ENCODE measurements around the gene YPEL2. TPM values are rescaled to one million over a fixed set of nuclear protein-coding genes. Genes with fewer than 3 reads are reported as not detected.

YPEL2 gene
- total and polyA plus RNA-seq, 9 donors, result 6.6 to 28.1 (median 10.6) TPM

DNA sequence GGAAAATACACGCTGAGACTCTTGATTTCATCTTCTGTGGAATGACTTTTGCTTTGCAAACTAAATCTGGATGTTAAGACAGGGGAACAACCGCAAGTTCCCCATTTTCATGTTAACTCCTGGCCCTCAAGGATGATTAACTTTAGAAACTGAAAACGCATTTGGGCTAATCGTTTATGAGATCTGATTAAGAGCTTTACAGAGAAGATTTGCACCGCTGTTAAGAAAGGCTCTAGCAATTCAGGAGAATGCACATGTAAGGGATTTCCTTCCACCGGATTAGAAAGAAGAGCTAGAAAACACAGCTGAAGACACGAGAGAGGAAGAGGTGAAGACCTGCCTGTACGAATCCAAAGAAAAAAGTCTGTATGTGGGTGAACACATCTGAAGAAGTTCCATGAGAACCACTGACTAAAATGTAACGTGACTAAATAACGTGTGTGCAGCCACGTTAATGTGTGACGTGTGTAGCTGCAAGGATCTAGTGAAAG is 106.4 kb downstream of the YPEL2 start:
- Histone ChIP-seq H3K4me3 (no peak overlapping the region), H3K27me3 (no peaks in the 10 kb centered on the region), H3K27ac (no peak overlapping the region), H3K36me3 (no peaks in the 10 kb centered on the region), H3K4me1 (ENCODE audit: insufficient read depth) (peaks cover 3% of the 10 kb centered on the region), H3K9me3 (no peaks in the 10 kb centered on the region)
- intact Hi-C loops (cut with DNase I), result loop anchor here in 1 of 4 donors (5.0 kb wide), 1 partner anchor 126 kb away; no protein-coding TSS in a partner anchor
- no peak for TF ChIP-seq EP300 (IDR thresholded peaks at IDR 0.05)
- TF ChIP-seq, protein P1, sequence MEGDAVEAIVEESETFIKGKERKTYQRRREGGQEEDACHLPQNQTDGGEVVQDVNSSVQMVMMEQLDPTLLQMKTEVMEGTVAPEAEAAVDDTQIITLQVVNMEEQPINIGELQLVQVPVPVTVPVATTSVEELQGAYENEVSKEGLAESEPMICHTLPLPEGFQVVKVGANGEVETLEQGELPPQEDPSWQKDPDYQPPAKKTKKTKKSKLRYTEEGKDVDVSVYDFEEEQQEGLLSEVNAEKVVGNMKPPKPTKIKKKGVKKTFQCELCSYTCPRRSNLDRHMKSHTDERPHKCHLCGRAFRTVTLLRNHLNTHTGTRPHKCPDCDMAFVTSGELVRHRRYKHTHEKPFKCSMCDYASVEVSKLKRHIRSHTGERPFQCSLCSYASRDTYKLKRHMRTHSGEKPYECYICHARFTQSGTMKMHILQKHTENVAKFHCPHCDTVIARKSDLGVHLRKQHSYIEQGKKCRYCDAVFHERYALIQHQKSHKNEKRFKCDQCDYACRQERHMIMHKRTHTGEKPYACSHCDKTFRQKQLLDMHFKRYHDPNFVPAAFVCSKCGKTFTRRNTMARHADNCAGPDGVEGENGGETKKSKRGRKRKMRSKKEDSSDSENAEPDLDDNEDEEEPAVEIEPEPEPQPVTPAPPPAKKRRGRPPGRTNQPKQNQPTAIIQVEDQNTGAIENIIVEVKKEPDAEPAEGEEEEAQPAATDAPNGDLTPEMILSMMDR (IDR thresholded peaks at IDR 0.05), result no peak
- no peak for TF ChIP-seq POLR2A (IDR thresholded peaks at IDR 0.05)
- WGBS, 3 donors, result 81 to 86% (median 86%) methylated on average over 12 of the region's 12 CpGs
- DNase-seq, result no peak

DNA sequence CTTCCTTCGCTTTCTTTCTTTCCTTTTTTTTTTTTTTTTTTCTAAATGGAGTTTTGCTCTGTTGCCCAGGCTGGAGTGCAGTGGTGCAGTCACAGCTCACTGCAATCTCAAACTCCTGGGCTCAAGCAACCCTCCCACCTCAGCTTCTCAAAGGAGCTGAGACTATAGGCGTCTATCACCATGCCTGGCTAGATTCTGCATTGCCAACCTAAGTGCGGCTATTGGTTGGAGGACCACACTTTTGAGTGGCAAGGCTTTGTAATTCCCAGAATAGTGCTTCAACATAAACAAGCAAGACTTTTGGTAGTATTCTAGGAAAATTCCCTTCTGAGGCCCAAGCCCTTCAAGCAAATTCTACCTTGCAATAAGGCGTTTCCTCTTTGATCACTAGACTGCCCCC is 107.8 kb downstream of the YPEL2 start:
- intact Hi-C loops (cut with DNase I), result loop anchor here in 1 of 4 donors (5.0 kb wide), 1 partner anchor 127 kb away; no protein-coding TSS in a partner anchor
- TF ChIP-seq, protein P1 (IDR thresholded peaks at IDR 0.05), result no peak
- TF ChIP-seq EP300 (IDR thresholded peaks at IDR 0.05) (no peak), POLR2A (IDR thresholded peaks at IDR 0.05) (no peak)
- H3K4me1 ChIP-seq (ENCODE audit: insufficient read depth), result peaks cover 3% of the 10 kb centered on the region

DNA sequence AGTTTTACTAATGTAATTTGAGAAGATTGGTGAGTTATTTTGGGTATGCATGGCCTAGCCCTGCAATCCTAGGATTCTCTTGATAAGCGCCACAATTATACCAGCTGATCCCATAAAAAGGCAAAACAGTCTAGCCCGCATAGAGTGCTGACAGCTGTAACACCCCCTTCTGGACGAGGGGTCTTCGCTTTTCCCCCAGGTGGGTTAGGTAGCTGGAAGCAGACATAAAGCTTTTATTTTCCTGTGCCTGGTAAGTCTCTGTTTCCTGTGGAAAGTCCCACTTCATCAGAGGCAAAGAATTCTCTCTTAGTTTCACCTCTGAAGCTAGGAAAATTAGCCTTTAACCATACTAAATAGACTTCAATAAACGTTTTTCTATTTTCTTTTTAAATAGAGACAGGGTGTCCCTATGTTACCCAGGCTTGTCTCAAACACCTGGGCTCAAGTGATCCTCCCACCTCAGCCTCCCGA is 108.3 kb downstream of the YPEL2 start:
- H3K9me3 ChIP-seq, result no peaks in the 10 kb centered on the region
- WGBS, 3 donors, result 52 to 66% (median 52%) methylated on average over 6 of the region's 6 CpGs
- H3K4me3 ChIP-seq, result no peak overlapping the region
- H3K4me1 ChIP-seq (ENCODE audit: insufficient read depth), result peaks cover 3% of the 10 kb centered on the region
- no peak for DNase-seq
- H3K36me3 ChIP-seq, result no peaks in the 10 kb centered on the region
- intact Hi-C loops (cut with DNase I), result loop anchor here in 3 of 4 donors (2.0 to 10.0 kb wide), 4 partner anchors 109 to 127 kb away; partner anchors contain the start of genes DHX40 (in 1 of the 3) and YPEL2 (in 1 of the 3)
- no peak overlapping the region for H3K27ac ChIP-seq
- no peak for TF ChIP-seq POLR2A (IDR thresholded peaks at IDR 0.05)
- TF ChIP-seq, protein P1 (IDR thresholded peaks at IDR 0.05), result no peak
- TF ChIP-seq EP300 (IDR thresholded peaks at IDR 0.05), result no peak
- no peaks in the 10 kb centered on the region for H3K27me3 ChIP-seq

More for the DNA sequence above, 107.8 kb downstream of the YPEL2 start:
- no peak for DNase-seq
- Histone ChIP-seq H3K36me3 (no peaks in the 10 kb centered on the region), H3K27me3 (no peaks in the 10 kb centered on the region), H3K27ac (no peak overlapping the region), H3K4me3 (no peak overlapping the region), H3K9me3 (no peaks in the 10 kb centered on the region)
- 83 to 84% (median 84%) methylated on average over 4 of the region's 4 CpGs for WGBS, 3 donors

DNA sequence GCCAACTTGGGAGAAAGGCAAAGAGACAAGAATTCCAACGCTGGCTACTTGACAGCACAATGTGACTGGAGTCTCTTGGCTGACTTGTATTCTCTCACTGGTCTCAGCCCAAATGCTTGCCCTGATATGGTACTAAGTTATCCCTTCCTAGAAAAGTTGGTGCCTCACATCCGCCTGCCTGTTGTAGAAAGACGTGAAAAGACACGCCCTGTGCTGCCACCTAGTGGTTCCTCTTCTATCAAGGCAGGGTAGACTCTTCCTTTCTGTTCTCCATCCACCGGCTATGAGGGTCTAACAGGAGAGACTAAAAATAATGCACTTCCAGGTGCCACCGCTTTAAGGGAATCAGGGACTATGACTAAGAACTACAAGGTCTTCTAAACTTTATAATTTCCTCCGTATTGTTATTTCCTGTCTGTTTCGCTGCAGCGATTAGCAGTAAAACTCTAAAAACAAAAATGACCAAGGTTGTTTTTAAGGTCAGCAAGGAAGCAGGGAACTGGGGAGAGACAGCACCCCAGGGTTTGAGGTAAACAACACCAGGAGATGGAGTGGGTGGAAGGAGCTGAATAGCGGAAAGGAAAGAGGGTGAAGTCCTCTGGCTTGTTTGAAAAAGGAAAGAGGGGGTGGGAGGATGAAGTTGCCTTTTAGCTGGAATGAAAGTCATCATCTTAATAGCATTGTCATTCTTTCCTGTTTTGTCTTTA is 109.5 kb downstream of the YPEL2 start:
- H3K4me3 ChIP-seq, result no peak overlapping the region
- WGBS, 3 donors, result 2 to 4% (median 3%) methylated on average over 10 of the region's 10 CpGs
- H3K27me3 ChIP-seq, result no peaks in the 10 kb centered on the region
- H3K27ac ChIP-seq, result no peak overlapping the region
- no peaks in the 10 kb centered on the region for H3K9me3 ChIP-seq
- H3K4me1 ChIP-seq (ENCODE audit: insufficient read depth), result peaks cover 3% of the 10 kb centered on the region
- TF ChIP-seq EP300 (IDR thresholded peaks at IDR 0.05) (no peak), POLR2A (IDR thresholded peaks at IDR 0.05) (no peak)
- TF ChIP-seq, protein P1 (IDR thresholded peaks at IDR 0.05), result peak; percentile 77 to 83 (median 83)
- intact Hi-C loops (cut with DNase I), result loop anchor here in 3 of 4 donors (2.0 to 10.0 kb wide), 4 partner anchors 110 to 129 kb away; partner anchors contain the start of genes DHX40 (in 1 of the 3) and YPEL2 (in 1 of the 3)
- peak; percentile 84 to 94 (median 89) for DNase-seq
- H3K36me3 ChIP-seq, result no peaks in the 10 kb centered on the region
